Measurements from ENCODE around the gene ANXA2R. TPM values are rescaled to one million over a fixed set of nuclear protein-coding genes. Genes with fewer than 3 reads are reported as not detected.
A peak's percentile ranks its signal among the peaks of the same experiment; 100 is the strongest.

The ANXA2R gene
- total and polyA plus RNA-seq, 4 donors = 0.49 to 2.0 (median 0.71) TPM

DNA sequence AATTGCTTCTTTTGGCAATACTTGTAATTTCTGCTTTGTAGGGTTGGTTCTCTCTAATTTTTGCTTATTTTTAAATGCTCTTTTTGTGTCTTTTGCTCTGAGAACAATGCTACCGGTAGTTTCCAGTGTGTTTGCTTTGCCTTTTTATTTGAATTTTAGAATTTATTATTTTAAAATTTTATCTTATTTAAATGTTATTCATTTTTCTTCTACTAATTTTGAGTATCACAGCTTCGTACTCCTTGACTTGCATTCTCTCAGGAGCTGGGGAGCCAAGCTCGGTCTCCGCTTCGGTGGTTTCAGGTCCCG lies 45.9 kb downstream of the ANXA2R start:
- Histone ChIP-seq H3K27me3 (ENCODE audit: control insufficient read depth in 4 of 4, insufficient read depth in 4 of 4, low read length in 3 of 4) (peaks cover 0 to 21% (median 8%) of the 10 kb centered on the region in 4 donors), H3K9ac (ENCODE audit: low read depth in 1 of 2, low read length in 2 of 2) (peak overlapping the region in 1 of 2 donors; percentile 49), H3K4me1 (ENCODE audit: control insufficient read depth in 4 of 4, insufficient read depth in 4 of 4, low read length in 3 of 4) (peaks cover 0 to 12% (median 4%) of the 10 kb centered on the region in 4 donors), H3K27ac (ENCODE audit: low read depth in 1 of 2, low read length in 2 of 2) (peak overlapping the region; percentile 63 to 79), H3K9me3 (ENCODE audit: control insufficient read depth in 4 of 4, low read length in 3 of 4) (peaks cover 0 to 39% (median 8%) of the 10 kb centered on the region in 4 donors), H3K36me3 (ENCODE audit: control insufficient read depth in 4 of 4, insufficient read depth in 3 of 4, low read depth in 1 of 4, low read length in 3 of 4) (no peaks in the 10 kb centered on the region), H3K4me3 (ENCODE audit: low read depth in 1 of 3, low read length in 3 of 3) (peak overlapping the region in 2 of 3 donors; percentile 16 to 18)
- no peak for TF ChIP-seq TAF1 (conservative IDR thresholded peaks at IDR 0.05)
- TF ChIP-seq NR2F2 (IDR thresholded peaks at IDR 0.05) = no peak
- no peak for TF ChIP-seq EGR1 (IDR thresholded peaks at IDR 0.05; ENCODE audit: low read depth in 2 of 2)
- TF ChIP-seq, protein P1, sequence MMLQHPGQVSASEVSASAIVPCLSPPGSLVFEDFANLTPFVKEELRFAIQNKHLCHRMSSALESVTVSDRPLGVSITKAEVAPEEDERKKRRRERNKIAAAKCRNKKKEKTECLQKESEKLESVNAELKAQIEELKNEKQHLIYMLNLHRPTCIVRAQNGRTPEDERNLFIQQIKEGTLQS (IDR thresholded peaks at IDR 0.05) = no peak
- no peak for TF ChIP-seq RXRA (IDR thresholded peaks at IDR 0.05)
- TF ChIP-seq FOXA1 (IDR thresholded peaks at IDR 0.05) = no peak
- no peak for TF ChIP-seq SP1 (IDR thresholded peaks at IDR 0.05)
- TF ChIP-seq YY1 (IDR thresholded peaks at IDR 0.05) = no peak
- TF ChIP-seq GABPA (IDR thresholded peaks at IDR 0.05 in 1 of 2, conservative IDR thresholded peaks at IDR 0.05 in 1 of 2) = no peak
- TF ChIP-seq, protein P2, sequence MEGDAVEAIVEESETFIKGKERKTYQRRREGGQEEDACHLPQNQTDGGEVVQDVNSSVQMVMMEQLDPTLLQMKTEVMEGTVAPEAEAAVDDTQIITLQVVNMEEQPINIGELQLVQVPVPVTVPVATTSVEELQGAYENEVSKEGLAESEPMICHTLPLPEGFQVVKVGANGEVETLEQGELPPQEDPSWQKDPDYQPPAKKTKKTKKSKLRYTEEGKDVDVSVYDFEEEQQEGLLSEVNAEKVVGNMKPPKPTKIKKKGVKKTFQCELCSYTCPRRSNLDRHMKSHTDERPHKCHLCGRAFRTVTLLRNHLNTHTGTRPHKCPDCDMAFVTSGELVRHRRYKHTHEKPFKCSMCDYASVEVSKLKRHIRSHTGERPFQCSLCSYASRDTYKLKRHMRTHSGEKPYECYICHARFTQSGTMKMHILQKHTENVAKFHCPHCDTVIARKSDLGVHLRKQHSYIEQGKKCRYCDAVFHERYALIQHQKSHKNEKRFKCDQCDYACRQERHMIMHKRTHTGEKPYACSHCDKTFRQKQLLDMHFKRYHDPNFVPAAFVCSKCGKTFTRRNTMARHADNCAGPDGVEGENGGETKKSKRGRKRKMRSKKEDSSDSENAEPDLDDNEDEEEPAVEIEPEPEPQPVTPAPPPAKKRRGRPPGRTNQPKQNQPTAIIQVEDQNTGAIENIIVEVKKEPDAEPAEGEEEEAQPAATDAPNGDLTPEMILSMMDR (IDR thresholded peaks at IDR 0.05; ENCODE audit: low read depth, low read length, missing input control) = no peak
- WGBS = 18% methylated on average over 6 of the region's 6 CpGs
- DNase-seq (ENCODE audit: low spot score) = no peak

DNA sequence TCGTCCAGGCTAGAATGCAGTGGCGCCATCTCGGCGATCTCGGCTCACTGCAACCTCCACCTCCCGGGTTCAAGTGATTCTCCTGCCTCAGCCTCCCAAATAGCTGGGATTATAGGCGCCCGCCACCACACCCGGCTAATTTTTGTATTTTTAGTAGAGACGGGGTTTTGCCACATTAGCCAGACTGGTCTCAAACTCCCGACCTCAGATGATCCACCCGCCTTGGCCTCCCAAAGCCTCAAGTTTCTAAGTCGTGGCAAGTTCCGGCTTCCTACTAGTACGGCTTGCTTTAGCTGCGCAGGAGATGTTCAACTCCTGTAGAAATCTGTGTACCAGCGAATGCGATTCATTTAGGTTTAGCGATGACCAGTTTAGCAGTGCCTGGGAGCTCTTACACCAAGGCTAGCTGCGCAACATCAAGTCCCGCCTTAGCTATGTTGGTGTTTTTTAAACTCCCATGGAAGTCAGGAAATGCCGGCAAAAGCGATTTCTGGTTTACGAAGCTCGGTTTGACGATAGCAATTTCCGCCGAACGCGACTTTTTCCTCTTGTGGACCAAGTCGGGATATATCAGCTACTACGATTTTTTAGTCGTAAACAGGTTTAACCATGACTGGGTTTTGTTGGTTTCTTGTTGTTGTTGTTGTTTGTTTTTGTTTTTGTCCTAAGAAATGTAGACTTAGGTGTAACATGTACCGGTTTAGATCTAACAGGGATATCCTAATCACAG lies 46.4 kb downstream of the ANXA2R start:
- Histone ChIP-seq H3K36me3 (ENCODE audit: control insufficient read depth in 4 of 4, insufficient read depth in 3 of 4, low read depth in 1 of 4, low read length in 3 of 4) (no peaks in the 10 kb centered on the region), H3K27ac (ENCODE audit: low read depth in 1 of 2, low read length in 2 of 2) (peak overlapping the region; percentile 63 to 64), H3K4me3 (ENCODE audit: low read depth in 1 of 3, low read length in 3 of 3) (peak overlapping the region in 1 of 3 donors; percentile 16), H3K4me1 (ENCODE audit: control insufficient read depth in 4 of 4, insufficient read depth in 4 of 4, low read length in 3 of 4) (peaks cover 0 to 12% (median 4%) of the 10 kb centered on the region in 4 donors), H3K27me3 (ENCODE audit: control insufficient read depth in 4 of 4, insufficient read depth in 4 of 4, low read length in 3 of 4) (peaks cover 0 to 20% (median 8%) of the 10 kb centered on the region in 4 donors), H3K9me3 (ENCODE audit: control insufficient read depth in 4 of 4, low read length in 3 of 4) (peaks cover 0 to 39% (median 8%) of the 10 kb centered on the region in 4 donors), H3K9ac (ENCODE audit: low read depth in 1 of 2, low read length in 2 of 2) (peak overlapping the region in 1 of 2 donors; percentile 49)
- peak; percentile 48 for DNase-seq (ENCODE audit: low spot score)
- 13% methylated on average over 34 of the region's 34 CpGs for WGBS
- no peak for TF ChIP-seq GABPA (IDR thresholded peaks at IDR 0.05 in 1 of 2, conservative IDR thresholded peaks at IDR 0.05 in 1 of 2)
- no peak for TF ChIP-seq RAD21 (IDR thresholded peaks at IDR 0.05)
- TF ChIP-seq, protein P3, sequence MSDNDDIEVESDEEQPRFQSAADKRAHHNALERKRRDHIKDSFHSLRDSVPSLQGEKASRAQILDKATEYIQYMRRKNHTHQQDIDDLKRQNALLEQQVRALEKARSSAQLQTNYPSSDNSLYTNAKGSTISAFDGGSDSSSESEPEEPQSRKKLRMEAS (IDR thresholded peaks at IDR 0.05) = no peak
- peak; percentile 7 for TF ChIP-seq TAF1 (conservative IDR thresholded peaks at IDR 0.05)
- TF ChIP-seq SP1 (IDR thresholded peaks at IDR 0.05) = no peak

DNA sequence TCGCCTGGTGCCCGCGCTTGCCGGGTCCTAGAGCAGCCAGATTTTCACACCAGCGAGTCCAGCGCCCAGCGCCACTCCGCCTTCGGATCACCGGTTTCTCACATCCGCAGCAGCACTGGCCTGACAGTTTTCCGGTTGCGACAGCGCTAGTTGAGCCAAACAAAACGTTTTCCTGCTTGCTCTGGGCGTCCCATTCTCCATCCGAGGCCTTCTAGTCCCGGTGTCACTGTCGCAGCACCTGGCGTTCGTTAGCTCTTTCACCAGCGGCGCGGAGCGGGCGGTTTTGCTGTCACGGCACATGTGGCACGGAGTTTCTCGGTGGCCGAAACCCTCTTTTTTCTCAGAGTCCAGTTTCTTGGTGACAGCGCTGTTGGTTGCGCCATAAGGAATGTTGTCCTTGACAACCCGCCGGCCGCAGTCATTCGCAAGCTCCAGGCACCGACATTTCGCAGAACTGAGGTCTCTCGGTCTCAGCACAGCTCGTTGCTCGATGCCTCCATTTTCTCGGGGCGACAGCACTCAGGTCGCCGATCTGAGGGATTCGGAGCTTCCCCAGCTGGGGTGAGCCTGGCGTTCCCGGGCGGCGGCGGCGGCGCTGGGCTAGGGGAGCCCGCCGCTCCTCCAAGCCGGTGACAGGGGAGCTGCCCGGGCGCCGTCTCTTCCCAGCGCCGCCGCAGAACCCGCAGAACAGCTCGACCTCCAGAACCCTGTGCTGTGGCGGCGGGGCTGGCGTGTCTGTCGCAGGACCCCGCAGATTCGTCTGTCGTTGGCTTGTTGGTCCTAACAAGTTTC lies 47.8 kb downstream of the ANXA2R start:
- WGBS = 5% methylated on average over 71 of the region's 71 CpGs
- Histone ChIP-seq H3K4me1 (ENCODE audit: control insufficient read depth in 4 of 4, insufficient read depth in 4 of 4, low read length in 3 of 4) (peaks cover 0 to 12% (median 4%) of the 10 kb centered on the region in 4 donors), H3K27ac (ENCODE audit: low read depth in 1 of 2, low read length in 2 of 2) (peak overlapping the region; percentile 88 to 92), H3K27me3 (ENCODE audit: control insufficient read depth in 4 of 4, insufficient read depth in 4 of 4, low read length in 3 of 4) (peaks cover 0 to 20% (median 6%) of the 10 kb centered on the region in 4 donors), H3K9me3 (ENCODE audit: control insufficient read depth in 4 of 4, low read length in 3 of 4) (peaks cover 0 to 39% (median 8%) of the 10 kb centered on the region in 4 donors), H3K4me3 (ENCODE audit: low read depth in 1 of 3, low read length in 3 of 3) (peak overlapping the region; percentile 38 to 42 (median 42)), H3K36me3 (ENCODE audit: control insufficient read depth in 4 of 4, insufficient read depth in 3 of 4, low read depth in 1 of 4, low read length in 3 of 4) (no peaks in the 10 kb centered on the region), H3K9ac (ENCODE audit: low read depth in 1 of 2, low read length in 2 of 2) (peak overlapping the region in 1 of 2 donors; percentile 66)
- peak; percentile 71 for DNase-seq (ENCODE audit: low spot score)
- TF ChIP-seq, protein P4, sequence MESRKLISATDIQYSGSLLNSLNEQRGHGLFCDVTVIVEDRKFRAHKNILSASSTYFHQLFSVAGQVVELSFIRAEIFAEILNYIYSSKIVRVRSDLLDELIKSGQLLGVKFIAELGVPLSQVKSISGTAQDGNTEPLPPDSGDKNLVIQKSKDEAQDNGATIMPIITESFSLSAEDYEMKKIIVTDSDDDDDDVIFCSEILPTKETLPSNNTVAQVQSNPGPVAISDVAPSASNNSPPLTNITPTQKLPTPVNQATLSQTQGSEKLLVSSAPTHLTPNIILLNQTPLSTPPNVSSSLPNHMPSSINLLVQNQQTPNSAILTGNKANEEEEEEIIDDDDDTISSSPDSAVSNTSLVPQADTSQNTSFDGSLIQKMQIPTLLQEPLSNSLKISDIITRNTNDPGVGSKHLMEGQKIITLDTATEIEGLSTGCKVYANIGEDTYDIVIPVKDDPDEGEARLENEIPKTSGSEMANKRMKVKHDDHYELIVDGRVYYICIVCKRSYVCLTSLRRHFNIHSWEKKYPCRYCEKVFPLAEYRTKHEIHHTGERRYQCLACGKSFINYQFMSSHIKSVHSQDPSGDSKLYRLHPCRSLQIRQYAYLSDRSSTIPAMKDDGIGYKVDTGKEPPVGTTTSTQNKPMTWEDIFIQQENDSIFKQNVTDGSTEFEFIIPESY (IDR thresholded peaks at IDR 0.05) = no peak
- TF ChIP-seq HNF4A (conservative IDR thresholded peaks at IDR 0.05) = no peak
- TF ChIP-seq JUND (IDR thresholded peaks at IDR 0.05) = no peak
- peak; percentile 63 for TF ChIP-seq TAF1 (conservative IDR thresholded peaks at IDR 0.05)
- peak; percentile 29 for TF ChIP-seq YY1 (IDR thresholded peaks at IDR 0.05)
- TF ChIP-seq RAD21 (IDR thresholded peaks at IDR 0.05) = no peak
- TF ChIP-seq, protein P5, sequence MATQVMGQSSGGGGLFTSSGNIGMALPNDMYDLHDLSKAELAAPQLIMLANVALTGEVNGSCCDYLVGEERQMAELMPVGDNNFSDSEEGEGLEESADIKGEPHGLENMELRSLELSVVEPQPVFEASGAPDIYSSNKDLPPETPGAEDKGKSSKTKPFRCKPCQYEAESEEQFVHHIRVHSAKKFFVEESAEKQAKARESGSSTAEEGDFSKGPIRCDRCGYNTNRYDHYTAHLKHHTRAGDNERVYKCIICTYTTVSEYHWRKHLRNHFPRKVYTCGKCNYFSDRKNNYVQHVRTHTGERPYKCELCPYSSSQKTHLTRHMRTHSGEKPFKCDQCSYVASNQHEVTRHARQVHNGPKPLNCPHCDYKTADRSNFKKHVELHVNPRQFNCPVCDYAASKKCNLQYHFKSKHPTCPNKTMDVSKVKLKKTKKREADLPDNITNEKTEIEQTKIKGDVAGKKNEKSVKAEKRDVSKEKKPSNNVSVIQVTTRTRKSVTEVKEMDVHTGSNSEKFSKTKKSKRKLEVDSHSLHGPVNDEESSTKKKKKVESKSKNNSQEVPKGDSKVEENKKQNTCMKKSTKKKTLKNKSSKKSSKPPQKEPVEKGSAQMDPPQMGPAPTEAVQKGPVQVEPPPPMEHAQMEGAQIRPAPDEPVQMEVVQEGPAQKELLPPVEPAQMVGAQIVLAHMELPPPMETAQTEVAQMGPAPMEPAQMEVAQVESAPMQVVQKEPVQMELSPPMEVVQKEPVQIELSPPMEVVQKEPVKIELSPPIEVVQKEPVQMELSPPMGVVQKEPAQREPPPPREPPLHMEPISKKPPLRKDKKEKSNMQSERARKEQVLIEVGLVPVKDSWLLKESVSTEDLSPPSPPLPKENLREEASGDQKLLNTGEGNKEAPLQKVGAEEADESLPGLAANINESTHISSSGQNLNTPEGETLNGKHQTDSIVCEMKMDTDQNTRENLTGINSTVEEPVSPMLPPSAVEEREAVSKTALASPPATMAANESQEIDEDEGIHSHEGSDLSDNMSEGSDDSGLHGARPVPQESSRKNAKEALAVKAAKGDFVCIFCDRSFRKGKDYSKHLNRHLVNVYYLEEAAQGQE (IDR thresholded peaks at IDR 0.05) = peak; percentile 36
- no peak for TF ChIP-seq HNF4G (IDR thresholded peaks at IDR 0.05)
- TF ChIP-seq EGR1 (IDR thresholded peaks at IDR 0.05; ENCODE audit: low read depth in 2 of 2) = peak in 1 of 2 donors; percentile 16

Data from liver (tissue), 9 donors.